ENCODE data around the gene PLXNA2.

DNA sequence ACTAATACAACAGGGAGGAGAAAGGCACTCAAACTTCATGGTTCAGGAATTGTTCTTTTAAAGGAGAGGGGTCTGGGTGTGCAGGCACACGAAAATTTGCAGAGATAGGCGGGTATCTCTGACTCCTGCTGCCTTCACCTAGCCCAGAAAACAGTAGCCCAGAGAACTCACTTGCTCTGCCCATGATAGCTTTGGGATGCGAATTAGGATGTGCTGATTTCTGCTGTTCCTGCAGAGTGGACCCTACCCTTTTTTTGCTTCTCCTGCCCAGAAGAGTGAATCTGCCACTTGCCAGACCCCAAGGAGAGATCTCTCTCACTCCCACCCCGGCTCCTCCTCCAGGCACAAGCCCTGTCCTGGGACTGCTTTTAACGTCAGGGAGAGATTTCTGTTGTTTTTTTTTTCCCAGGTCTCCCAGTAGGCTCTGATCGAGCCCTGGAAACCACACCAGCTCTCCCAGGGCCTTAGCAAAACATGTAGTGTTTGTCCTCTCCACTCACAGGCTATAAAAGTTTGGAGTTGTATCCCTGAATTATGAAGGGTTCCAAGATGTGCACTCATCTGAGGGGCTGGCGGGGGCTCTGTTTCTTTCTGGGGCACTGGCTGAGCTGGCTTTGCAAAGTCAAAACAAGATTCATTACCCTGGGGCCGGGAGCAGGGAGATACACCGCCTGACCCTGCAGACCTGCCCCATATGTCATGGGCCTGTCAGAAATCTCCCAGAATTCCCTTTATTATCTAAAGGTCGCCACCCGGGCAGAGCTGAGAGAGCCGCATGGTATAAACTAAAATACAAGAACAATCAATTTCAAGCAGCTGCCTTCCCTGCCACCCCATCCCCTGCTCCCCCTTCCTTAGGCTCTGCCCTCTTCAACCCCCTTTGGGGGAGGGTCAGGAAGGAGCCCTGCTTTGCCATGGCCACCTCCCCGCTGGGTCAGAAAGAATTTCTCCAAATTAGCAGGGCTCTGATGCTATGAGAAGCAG, 17.9 kb downstream of the PLXNA2 start:
- TF ChIP-seq POLR2A (IDR thresholded peaks at IDR 0.05): no peak
- TF ChIP-seq, protein P1, sequence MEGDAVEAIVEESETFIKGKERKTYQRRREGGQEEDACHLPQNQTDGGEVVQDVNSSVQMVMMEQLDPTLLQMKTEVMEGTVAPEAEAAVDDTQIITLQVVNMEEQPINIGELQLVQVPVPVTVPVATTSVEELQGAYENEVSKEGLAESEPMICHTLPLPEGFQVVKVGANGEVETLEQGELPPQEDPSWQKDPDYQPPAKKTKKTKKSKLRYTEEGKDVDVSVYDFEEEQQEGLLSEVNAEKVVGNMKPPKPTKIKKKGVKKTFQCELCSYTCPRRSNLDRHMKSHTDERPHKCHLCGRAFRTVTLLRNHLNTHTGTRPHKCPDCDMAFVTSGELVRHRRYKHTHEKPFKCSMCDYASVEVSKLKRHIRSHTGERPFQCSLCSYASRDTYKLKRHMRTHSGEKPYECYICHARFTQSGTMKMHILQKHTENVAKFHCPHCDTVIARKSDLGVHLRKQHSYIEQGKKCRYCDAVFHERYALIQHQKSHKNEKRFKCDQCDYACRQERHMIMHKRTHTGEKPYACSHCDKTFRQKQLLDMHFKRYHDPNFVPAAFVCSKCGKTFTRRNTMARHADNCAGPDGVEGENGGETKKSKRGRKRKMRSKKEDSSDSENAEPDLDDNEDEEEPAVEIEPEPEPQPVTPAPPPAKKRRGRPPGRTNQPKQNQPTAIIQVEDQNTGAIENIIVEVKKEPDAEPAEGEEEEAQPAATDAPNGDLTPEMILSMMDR (IDR thresholded peaks at IDR 0.05): no peak
